Activated naive CD4-positive, alpha-beta T cell treated with anti-CD3 and anti-CD28 coated beads, Interleukin-2, amount 50 U/mL, for 24 hours (primary cell): ENCODE results near the gene ZNF92.
"Not testable (repeated sequence)": the region's sequence is repeated elsewhere in the genome, so short reads cannot be mapped to it uniquely, and the experiment has no call there.

Experiments
- H3K27ac Mint-ChIP-seq: one replicate; pipeline ENCODE4 v1.8.0; 2021; ENCODE audit warnings: mild to moderate bottlenecking, mixed read lengths
- H3K27me3 Mint-ChIP-seq: one replicate; pipeline ENCODE4 v1.8.0; 2021; ENCODE audit warnings: mixed read lengths
- H3K36me3 Mint-ChIP-seq: one replicate; pipeline ENCODE4 v1.8.0; 2021; ENCODE audit warnings: mixed read lengths
- H3K4me1 Mint-ChIP-seq: one replicate; pipeline ENCODE4 v1.8.0; 2021; ENCODE audit warnings: mixed read lengths
- H3K4me3 Mint-ChIP-seq: one replicate; pipeline ENCODE4 v1.8.0; 2021; ENCODE audit warnings: mild to moderate bottlenecking, mixed read lengths
- H3K9me3 Mint-ChIP-seq: one replicate; pipeline ENCODE4 v1.8.0; 2021; ENCODE audit warnings: mixed read lengths

Gene ZNF92

DNA sequence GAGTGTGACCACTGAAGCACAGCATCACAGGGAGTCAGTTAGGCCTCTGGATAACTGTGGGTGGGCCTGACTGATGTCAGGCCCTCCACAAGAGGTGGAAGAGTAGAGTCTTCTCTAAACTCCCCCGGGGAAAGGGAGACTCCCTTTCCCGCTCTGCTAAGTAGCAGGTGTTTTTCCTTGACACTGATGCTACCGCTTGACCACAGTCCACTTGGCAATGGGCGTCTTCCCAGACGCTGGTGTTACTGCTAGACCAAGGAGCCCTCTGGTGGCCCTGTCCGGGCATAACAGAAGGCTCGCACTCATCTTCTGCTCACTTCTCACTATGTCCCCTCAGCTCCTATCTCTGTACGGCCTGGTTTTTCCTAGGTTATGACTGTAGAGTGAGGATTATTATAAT is 73.4 kb downstream of the ZNF92 start:
- peaks cover 11% of the 10 kb centered on the region for H3K27me3 Mint-ChIP-seq

DNA sequence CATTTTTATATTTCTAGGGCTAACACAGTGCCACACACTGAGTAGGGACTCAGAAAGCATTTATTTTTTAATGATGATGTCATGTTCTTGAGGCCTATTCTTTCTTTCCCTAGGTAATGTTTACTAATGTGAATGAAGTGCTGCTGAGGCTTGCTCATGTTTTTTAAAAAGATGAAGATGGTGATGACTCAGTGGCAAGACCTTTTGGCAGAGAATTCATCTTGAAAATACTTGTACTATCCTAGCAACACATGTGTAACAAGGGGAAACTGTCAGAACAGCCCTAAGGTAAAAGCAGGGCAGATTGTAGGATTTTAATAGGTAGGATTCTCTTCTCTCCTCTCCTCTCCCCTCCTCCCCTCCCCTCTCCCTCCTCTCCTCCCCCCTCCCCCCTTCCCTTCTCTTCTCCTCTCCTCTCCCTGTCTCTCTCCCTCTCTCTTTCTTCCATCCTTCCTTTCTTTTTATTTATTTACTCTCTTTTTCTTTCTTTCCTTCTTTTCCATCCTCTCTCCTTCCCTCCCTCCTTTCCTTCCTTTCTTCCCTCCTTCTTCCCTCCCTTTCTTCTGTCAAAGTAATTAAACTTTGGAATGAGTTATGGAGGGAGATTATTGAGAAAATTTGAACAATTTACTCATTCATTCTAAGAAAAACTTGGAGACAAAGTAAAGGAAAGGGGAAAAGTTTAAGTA is 75.3 kb downstream of the ZNF92 start:
- no peak overlapping the region for H3K4me3 Mint-ChIP-seq
- no peak overlapping the region for H3K27ac Mint-ChIP-seq
- H3K4me1 Mint-ChIP-seq: no peaks in the 10 kb centered on the region
- H3K36me3 Mint-ChIP-seq: peaks cover 3% of the 10 kb centered on the region
- H3K27me3 Mint-ChIP-seq: peaks cover 10% of the 10 kb centered on the region
- peaks cover 6% of the 10 kb centered on the region for H3K9me3 Mint-ChIP-seq

More for the DNA sequence above, 73.4 kb downstream of the ZNF92 start:
- H3K4me3 Mint-ChIP-seq, H3K4me1 Mint-ChIP-seq, H3K9me3 Mint-ChIP-seq, H3K36me3 Mint-ChIP-seq, H3K27ac Mint-ChIP-seq: not testable (repeated sequence)

DNA sequence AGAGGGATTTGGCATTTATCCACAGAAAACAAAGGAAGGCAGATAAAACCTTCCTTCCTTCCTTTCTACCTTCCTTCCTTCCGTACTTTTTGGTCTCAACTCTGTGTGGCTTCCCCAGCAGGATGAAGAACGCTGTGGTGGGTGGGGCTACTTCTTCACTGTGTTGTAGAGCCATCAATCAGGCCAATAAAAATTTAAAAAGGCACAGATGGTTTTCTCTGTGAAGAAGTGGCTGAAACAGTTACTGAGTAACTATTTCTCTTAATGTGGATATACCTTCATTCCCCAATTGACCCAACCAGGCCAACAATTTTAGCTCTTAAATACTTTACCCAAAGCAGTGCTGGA is 75.8 kb downstream of the ZNF92 start:
- Mint-ChIP-seq H3K27ac (no peak overlapping the region), H3K4me3 (no peak overlapping the region), H3K27me3 (peaks cover 13% of the 10 kb centered on the region), H3K4me1 (no peaks in the 10 kb centered on the region), H3K9me3 (peaks cover 6% of the 10 kb centered on the region), H3K36me3 (peaks cover 3% of the 10 kb centered on the region)
